GM10266 (cell line): Measurements from ENCODE around the gene IMMT.

Experiments
- DNase-seq: peaks from one replicate; pipeline ENCODE4 v3.0.0; 2012; ENCODE audit errors: extremely low spot score
- CTCF ChIP-seq: IDR thresholded peaks from 2 replicates; pipeline ENCODE4 v1.5.1; 2012; ENCODE audit warnings: mild to moderate bottlenecking, low read depth; ENCODE audit not compliant: control insufficient read depth, insufficient read depth; ENCODE audit errors: missing control alignments

Gene IMMT

GRCh38 chr2:86139981-86140380 is 55.3 kb downstream of the IMMT start:
- TF ChIP-seq CTCF = no peak
- DNase-seq = no peak

GRCh38 chr2:86138736-86139625 is 56.3 kb downstream of the IMMT start:
- no peak for DNase-seq
- no peak for TF ChIP-seq CTCF

GRCh38 chr2:86136141-86136540 is 59.1 kb downstream of the IMMT start:
- DNase-seq = no peak
- no peak for TF ChIP-seq CTCF

GRCh38 chr2:86135653-86136052 is 59.6 kb downstream of the IMMT start:
- no peak for DNase-seq
- TF ChIP-seq CTCF = no peak

GRCh38 chr2:86134709-86135108 is 60.6 kb downstream of the IMMT start:
- TF ChIP-seq CTCF = no peak
- no peak for DNase-seq

GRCh38 chr2:86124683-86125082 is 70.6 kb downstream of the IMMT start:
- no peak for DNase-seq
- no peak for TF ChIP-seq CTCF

- TF ChIP-seq CTCF = no peak
- DNase-seq = no peak
Measured at GRCh38 chr2:86123328-86123925, 71.8 kb downstream of the IMMT start.
